GM19240 (cell line): ENCODE measurements around the gene CENPL.
A peak's percentile ranks its signal among the peaks of the same experiment; 100 is the strongest.
"Not testable (repeated sequence)": the region's sequence is repeated elsewhere in the genome, so short reads cannot be mapped to it uniquely, and the experiment has no call there.

ENCODE experiments used
- DNase-seq: peaks from one replicate; pipeline ENCODE4 v3.0.0; 2011; ENCODE audit warnings: low spot score; ENCODE audit not compliant: insufficient read length

Gene CENPL, protein sequence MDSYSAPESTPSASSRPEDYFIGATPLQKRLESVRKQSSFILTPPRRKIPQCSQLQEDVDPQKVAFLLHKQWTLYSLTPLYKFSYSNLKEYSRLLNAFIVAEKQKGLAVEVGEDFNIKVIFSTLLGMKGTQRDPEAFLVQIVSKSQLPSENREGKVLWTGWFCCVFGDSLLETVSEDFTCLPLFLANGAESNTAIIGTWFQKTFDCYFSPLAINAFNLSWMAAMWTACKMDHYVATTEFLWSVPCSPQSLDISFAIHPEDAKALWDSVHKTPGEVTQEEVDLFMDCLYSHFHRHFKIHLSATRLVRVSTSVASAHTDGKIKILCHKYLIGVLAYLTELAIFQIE

DNA sequence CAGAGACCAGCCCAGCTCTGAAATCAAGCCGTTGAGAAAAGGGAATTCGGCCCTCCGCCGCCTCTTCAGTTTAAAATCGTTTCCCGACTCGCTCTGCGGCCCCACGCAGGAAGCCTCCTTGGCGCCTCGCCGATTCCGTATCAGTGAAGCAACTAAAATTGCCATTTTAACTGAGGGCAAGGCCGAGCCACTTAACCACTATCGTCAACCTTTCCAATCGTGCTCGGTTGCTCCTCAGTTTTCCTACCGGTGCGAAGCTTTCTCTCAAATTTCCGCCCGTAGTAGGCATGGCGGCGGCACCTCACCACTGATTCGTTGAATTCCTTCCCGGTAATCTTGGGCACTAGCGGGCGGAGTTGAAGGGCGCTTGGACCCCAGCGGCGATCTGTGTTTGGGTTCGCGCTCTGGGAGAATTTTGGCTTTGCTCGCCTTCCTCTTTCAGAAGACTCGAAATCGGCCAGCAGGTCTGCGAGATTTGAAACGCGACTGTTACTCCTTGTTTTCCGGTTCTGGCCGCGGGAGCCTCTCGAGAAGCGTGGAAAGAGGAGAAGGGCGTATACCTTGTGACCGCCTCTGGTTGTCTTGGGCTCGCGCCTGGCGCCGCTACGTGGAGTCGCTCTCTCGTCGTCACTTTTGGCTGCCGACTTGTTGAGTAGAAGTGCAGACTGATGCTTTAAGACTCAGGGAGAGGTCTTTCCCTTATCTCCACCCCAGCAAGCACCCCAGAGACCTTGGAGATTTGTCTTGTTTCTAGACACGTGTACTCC lies at the start of gene CENPL, which contains the start of gene DARS2:
Gene CENPL (minus strand): TSS at position 569 of the 767 bp plus-strand sequence. CDS start 13,584 bp downstream, outside the sequence.
Gene DARS2 (plus strand): TSS at position 359 of the 767 bp plus-strand sequence. CDS start 557 bp downstream, outside the sequence.
- DNase-seq: peak; percentile 52

DNA sequence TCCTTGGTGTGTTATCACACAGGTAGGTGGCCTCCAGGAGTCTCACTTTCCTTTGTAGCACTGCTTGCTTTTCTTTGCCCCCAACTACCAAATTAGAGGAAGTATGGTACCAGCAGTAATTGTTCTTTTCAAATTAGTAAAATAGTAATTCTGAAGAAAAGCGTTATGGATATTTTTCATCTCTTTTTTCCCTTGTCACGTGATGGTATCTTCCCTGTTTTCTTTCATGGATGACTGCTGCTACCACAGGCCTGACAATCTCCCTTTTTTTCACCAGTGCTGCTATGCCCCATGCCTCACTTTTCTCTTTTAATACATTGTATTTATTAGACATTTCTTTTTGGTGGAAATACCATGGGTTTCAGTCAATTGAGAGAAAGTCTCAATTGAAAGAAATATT lies 46.8 kb upstream of the CENPL start:
- DNase-seq: no peak

DNA sequence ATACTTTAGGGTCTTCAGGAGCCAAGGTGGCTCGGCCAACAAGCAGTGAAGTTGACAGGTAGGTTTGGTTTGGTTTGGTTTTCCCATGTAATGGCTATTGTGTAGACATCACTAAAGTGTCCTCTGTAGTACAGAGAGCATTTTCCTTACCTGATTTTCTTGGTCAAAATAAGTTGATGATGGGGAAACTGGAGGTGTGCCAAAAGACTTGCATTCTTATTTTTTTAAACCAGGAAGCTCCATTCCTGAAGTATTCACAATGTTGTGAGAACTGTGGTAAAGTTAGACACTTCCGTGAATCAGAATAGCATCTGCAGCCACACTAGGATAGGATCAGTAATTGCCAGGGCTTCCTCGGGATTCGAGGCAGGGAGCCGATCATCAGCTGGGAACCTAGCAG lies 46.4 kb upstream of the CENPL start:
- no peak for DNase-seq

DNA sequence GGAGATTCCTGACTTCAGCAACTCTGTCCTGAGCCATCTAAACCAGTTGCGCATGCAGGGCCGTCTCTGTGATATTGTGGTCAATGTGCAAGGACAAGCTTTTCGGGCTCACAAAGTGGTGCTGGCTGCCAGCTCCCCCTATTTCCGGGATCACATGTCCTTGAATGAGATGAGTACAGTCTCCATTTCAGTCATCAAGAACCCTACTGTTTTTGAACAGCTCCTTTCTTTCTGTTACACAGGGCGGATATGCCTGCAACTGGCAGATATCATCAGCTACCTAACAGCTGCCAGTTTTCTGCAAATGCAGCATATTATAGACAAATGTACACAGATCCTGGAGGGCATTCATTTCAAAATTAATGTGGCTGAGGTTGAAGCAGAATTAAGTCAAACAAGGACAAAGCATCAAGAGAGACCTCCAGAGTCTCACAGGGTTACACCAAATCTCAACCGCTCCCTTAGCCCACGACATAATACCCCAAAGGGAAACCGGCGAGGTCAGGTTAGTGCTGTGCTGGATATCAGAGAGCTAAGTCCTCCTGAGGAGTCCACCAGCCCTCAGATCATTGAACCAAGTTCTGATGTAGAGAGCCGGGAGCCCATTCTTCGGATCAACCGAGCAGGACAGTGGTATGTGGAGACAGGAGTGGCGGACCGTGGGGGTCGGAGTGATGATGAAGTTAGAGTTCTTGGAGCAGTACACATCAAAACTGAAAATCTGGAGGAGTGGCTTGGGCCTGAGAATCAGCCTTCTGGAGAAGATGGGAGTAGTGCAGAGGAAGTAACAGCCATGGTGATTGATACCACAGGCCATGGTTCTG lies 45.8 kb upstream of the CENPL start:
- no peak for DNase-seq

GRCh38 chr1:173869021-173869359 lies 44.3 kb upstream of the CENPL start:
- no peak for DNase-seq

DNA sequence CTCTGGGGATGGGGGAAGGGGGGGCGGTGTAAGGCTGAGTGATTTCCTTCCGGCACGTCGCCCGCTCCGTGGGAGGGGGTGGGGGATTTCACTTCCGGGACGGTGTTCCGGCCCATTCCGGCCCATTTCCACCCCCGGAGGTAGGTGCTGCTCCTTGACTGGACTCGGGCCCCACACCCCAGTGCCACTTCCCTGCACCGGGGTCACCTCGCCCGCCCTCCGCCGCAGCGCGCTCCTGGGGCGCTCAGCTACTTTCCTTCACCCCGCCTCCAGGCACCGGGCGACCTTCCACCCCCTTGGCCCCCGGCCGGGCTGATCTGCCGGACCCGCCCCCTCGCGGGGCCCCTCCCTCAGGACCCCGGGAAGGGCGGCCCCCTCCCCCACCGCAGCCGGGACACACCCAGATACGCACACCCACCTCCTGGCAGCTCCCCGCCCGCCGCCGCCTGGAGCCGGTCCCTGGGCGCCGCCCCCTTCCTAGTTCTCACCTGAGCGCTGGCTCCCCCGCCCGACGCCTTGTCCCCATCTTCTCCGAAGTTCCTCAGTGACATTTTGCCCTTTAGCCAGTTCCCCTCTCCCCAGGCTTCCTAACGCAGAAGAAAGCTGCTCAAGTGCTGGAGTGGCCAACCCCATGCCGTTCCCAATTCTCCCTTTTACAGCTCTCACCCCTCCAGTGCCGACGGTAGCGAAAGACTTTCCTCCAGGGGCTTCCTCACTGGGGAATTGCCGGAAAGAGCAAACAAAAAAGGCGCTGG lies 43.8 kb upstream of the CENPL start, which contains the start of gene ZBTB37:
Gene ZBTB37 (plus strand): TSS at position 115 of the 755 bp plus-strand sequence. CDS start 1,846 bp downstream, outside the sequence.
- DNase-seq: peak; percentile 53

DNA sequence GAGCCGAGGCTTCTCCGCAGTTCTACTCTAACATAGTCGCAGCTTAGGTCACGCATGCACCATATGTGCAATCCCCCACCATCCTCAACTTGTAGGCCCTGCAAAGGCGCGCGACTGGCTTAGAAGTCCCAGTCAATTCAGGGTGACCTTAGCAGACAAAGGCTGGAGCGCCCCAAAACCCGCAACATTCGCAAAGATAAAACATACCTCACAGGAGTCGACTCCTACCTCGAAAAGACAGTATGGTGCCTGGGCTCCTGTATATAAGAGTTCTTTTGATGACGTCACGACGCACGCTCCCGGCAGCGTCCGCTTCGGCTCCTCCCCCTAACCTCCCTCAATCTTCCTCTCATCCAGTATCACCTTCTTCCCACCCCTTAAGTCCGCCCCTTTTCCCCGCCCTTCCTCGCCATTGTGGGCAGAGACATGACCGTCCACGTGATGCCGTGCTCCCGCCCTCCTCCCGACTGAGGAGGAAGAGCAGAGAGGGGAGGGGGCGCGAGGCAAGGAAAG lies 43.1 kb upstream of the CENPL start, which contains the start of gene GAS5:
Gene GAS5 (minus strand): TSS at position 237 of the 513 bp plus-strand sequence.
- peak; percentile 75 for DNase-seq

GRCh38 chr1:173867141-173867752 lies 42.6 kb upstream of the CENPL start:
- no peak for DNase-seq

DNA sequence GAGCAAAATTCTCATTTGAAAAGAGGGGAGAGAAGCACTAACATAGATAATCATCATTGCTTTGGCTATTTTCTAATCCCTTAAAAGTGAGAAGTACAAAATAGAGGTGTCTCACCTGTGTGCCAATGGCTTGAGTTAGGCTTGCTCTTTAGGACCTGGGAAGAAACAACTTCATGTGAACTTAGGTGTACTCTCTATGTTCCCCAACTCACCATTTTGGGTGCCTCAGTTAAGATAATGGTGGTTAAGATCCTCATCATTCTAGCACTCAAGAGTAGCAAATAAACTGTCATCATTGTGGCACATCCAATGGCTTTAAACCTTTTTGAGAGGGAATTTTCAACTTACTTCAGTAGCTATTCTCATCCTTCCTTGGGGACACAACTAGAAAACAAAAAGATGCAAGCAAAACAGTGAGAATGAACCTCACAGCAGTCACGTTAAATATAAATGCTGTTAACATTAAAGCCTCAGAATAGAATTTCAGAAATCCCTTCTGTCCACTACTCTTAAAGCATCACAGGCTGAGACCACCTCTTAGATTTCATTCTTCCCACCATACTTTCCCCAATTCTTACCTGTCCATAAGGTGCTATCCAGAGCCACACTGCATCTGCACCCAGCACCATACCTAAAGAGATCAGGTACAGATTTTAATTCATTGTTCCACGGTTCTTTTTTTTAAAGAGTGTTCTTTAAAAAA lies 41.9 kb upstream of the CENPL start:
- no peak for DNase-seq

DNA sequence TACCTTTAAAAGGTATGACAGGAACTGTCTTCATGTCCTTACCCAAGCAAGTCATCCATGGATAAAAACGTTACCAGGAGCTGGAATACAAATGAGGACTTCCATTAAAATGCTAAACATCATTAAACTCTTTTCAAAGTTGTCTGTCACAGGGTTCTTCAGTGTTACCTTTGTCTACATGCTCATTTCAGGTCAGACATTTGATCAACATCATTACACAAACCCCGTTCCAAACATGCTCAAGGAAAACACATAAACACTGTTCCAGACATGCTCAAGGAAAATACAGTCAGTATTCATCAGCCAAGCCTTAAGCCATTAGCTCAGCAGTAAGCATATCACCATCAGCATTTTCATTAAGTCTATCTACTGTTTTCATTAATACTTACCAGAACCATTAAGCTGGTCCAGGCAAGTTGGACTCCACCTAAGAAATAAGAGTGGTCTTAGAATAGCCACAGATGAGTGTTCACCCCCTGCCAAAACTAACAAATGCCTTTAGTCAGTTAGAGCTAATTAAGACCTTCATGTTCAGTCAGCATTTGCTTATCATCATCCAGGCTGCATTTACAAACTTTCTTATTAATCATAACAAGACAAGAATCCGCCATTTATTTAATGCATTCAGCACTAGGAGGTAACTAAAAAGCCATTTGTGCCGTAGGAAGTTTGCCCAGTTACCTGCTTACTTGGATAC lies 40.9 kb upstream of the CENPL start:
- no peak for DNase-seq

DNA sequence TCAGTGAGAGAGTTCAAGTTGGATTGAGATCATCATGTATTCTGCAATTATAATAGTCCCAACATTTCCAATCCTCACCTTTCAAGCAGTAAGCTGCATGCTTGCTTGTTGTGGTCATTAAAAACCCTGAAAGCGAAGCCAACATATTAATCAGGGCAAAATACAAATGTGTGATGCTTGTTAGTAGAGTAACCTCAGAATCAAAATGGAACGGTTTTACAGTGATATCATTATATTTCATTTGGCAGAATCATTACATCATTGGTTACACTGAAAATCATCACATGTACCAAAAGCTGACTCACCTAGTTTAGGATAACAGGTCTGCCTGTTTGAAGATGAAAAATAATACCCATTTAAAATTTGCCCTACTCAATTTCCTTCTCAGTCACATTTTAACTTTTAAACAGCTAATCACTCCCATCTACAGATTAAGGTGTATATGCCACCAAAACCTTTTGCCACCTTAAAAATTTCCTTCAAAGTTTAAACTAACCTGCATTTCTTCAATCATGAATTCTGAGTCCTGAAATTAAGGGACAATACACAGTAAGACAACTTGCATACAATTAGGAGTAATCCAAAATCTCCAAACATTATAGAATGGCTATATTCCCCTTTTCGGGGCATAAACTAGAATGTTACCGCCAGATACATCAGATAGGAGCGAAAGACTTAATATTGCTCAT lies 39.6 kb upstream of the CENPL start:
- no peak for DNase-seq

- DNase-seq: no peak
Measured at GRCh38 chr1:173863224-173864161, 38.8 kb upstream of the CENPL start.

DNA sequence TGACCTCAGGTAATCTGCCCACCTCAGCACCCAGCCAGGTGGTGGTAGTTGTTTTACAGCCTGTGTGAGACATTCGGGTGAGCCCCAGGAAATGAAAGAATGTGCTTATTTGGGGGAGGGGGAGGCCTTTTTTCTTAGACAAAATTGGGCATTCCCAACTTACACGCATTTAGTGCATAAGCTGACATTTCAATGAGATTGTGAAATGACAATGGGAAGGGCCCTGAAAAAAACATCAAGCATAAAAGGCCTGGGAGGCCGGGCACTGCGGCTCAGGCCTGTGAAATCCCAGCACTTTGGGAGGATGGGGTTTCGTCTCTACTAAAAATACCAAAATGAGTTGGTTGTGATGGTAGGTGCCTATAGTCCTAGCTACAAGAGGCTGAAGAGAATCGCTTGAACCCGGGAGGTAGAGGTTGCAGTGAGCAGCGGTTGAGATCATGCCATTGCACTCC lies 38.1 kb upstream of the CENPL start:
- no peak for DNase-seq

GRCh38 chr1:173862146-173862768 lies 37.6 kb upstream of the CENPL start:
- not testable (repeated sequence) for DNase-seq

DNA sequence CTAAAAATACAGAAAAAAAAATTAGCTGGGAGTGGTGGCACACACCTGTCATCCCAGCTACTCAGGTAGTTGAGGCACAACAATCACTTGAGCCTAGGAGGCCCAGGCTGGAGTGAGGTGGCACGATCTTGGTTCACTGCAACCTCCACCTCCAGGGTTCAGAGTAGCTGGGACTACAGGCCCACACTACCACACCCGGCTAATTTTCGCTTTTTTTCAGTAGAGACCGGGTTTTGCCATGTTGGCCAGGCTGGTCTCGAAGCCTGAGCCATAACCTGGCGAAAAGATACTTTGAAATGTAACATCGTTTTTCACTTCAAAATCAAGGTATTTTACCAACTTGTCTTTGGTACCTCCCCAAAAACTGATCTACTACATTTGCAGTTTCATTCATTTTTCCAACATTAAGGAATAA lies 37.1 kb upstream of the CENPL start:
- DNase-seq: no peak

DNA sequence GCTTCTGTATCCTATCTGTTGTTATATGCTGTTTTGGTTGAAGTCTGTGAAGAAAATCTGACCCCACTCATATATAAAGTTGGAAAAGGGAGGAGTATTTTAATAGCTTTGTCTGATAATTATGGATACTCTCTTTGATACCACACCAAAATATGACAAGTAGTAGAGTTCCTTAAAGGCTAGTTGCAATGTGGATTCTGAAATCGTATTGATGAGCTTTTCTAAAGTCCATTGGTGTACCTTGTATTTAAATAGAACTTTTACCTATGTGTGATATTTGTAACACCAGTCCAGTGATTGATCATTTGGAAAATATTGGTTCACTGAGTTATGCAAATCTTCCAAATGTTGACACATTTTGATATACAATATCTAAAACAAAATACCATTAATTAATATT lies 35.4 kb upstream of the CENPL start:
- no peak for DNase-seq

DNA sequence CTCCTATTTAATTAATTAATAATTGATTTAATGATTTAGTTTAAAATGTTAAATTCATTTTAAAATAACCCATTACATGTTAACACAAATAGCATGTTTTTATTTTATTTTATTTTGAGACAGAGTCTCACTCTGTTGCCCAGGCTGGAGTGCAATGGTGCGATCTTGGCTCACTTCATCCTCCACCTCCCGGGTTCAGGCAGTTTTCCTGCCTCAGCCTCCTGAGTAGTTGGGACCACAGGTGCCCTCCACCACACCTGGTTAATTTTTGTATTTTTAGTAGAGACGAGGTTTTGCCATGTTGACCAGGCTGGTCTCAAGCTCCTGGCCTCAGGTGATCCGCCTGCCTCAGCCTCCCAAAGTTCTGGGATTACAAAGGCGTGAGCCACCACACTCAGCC lies 34.9 kb upstream of the CENPL start:
- DNase-seq: not testable (repeated sequence)
